Erythroblast (primary cell): ENCODE measurements around the gene TMEM164.

Experiments used
- DNase-seq, 2 experiments: peaks; one replicate each; lab custom pipeline; 2025; lab: John Stamatoyannopoulos, UW
- GATA1 ChIP-seq: IDR thresholded peaks from 2 replicates; pipeline ENCODE4 v1.6.1; 2011; ENCODE audit warnings: low read depth, mild to moderate bottlenecking, control low read depth, low read length, moderate library complexity
- POLR2A ChIP-seq: IDR thresholded peaks from 2 replicates; pipeline ENCODE4 v1.6.1; 2011; ENCODE audit warnings: mild to moderate bottlenecking, low read length

The TMEM164 gene

DNA sequence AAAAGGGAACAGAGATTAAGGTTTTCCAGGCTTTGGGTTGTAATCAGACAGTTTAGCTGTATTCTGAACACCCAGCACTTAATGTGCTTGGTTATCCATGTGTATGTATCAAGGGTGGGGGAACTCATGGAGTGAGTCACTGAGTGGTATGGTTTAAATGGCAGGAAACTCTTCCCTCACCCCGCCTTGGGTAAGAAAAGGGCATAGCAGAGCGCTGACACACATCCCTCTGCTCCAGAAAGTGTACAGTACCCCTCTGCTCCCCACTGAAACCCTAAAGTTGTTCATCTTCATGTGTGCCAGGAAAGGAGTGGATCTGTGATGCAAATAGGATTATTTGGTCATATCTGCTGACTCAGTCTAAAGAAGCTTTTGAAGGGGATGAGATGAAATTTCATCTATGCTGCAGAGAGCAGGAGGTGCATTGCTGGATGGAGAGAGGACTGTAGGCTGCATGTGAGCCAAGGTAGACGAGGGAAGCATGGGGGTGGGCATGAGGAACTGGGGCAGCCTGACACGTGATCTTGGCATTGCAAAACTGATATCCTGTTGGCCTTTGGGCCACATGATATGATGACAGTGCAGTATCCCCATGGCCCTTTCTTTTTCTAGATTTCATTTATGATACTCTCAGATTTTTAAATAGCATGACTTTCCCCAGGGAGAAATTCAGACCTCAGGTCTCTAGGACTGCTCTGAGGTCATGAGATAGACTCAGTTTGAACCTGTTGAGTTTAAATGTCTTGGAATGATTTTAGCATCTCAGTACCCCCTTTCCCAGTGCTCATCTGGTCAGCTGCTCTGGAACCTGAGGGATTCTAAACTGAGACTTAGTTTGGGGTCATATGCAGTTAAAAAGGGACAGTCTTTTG lies 84.8 kb downstream of the TMEM164 start:
- peak; percentile 12 to 53 for DNase-seq
- TF ChIP-seq POLR2A (no peak), GATA1 (no peak)

- peak in 1 of 2 experiments; percentile 3 for DNase-seq
- TF ChIP-seq GATA1: no peak
- no peak for TF ChIP-seq POLR2A
Observed at GRCh38 chrX:110089656-110090403, 86.9 kb downstream of the TMEM164 start.

- no peak for DNase-seq
- TF ChIP-seq GATA1: no peak
- TF ChIP-seq POLR2A: no peak
Observed at GRCh38 chrX:110097920-110098319, 95.0 kb downstream of the TMEM164 start.

GRCh38 chrX:110103344-110103743 lies 100.4 kb downstream of the TMEM164 start:
- DNase-seq: no peak

GRCh38 chrX:110104078-110104477 lies 101.2 kb downstream of the TMEM164 start:
- no peak for DNase-seq
- no peak for TF ChIP-seq GATA1
- no peak for TF ChIP-seq POLR2A

More at GRCh38 chrX:110103344-110103743, 100.4 kb downstream of the TMEM164 start:
- TF ChIP-seq GATA1 (no peak), POLR2A (no peak)

DNA sequence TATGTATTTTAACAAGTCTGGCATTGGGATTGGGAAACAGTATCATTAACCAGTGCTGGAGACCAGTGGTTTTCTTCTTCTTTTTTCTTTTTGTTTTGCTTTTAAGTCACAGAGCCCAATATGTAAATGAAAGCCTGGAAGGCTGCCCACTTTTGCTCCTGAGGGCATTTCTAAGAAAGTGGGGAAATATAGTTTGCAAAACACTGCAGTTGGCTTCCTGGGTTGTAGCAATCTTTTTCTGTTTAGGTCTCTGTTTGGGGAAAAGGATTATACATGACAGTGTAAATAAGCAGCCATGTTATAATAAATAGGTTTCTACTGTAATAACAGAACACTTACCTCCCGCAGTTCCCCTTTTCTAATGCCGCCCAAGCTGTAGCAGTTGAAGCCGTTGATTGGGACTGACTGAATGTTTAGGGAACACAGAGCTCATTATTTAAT lies 105.5 kb downstream of the TMEM164 start:
- TF ChIP-seq GATA1: no peak
- TF ChIP-seq POLR2A: no peak
- no peak for DNase-seq

- TF ChIP-seq GATA1 (no peak), POLR2A (no peak)
- peak in 1 of 2 experiments; percentile 7 for DNase-seq
Observed at GRCh38 chrX:110114260-110114776, 111.4 kb downstream of the TMEM164 start.

DNA sequence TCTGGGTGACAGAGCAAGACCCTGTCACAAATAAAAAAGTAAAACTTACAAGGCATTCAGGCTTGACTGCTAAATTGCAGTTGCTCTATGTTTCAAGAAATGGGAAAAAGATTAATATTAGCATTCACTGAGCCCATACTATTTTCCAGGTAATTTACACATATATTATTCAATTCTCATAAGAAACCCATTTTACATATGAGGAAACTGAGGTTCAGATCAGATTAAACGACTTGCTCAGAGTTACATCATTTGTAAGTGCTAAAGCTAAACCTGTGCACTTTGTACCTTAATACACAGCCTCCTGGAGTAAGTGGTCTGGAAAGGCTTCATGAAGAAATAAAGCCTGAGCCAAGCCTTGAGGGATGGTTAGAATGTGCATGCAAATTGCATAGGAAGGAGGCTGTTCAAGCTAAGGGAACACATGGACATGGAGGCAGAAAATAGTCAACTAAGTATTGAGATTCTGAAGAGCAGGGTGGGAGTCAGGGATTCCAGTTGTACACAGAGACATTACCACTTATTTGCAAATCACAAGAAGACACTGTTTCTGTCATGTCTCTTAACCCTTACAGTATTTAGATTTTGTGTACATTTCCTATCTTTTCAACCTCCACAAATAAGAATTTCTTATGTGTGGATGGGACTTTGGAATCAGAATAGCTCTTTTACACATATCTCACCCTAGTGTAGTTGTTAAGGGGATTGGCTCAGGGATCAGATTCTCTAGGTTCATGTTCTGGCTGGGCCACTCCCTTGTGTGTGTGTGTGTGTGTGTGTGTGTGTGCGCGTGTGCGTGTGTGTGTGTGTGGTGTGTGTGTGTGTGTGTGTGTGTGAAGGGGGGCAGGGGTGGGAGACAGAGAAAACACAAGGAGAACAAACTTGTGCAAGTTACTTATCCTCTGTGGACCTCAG lies 113.4 kb downstream of the TMEM164 start:
- TF ChIP-seq POLR2A (no peak), GATA1 (no peak)
- no peak for DNase-seq

- TF ChIP-seq POLR2A (no peak), GATA1 (no peak)
Observed at GRCh38 chrX:110118530-110118929, 115.6 kb downstream of the TMEM164 start.

DNA sequence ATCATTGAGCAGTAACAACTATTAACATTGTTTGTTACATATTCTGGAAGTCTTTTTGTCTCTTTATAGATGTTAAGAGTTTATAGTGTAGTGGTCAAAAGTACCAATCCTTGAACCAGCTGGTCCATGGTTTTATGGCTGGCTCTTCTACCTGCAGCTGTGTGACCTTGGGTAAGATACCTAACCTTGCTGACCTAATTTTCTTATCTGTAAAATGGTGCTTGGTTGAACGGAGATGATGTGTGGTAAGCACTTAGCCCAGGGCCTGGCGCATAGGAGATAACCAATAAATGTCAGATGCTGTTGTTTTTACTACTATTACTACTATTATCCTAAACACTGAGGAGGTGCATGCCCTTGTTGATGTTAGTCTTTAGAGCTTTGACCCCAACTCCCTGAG lies 116.6 kb downstream of the TMEM164 start:
- no peak for TF ChIP-seq POLR2A
- TF ChIP-seq GATA1: no peak
- DNase-seq: peak; percentile 8 to 44

More at GRCh38 chrX:110118530-110118929, 115.6 kb downstream of the TMEM164 start:
- DNase-seq: no peak

- no peak for DNase-seq
- no peak for TF ChIP-seq POLR2A
- TF ChIP-seq GATA1: no peak
Observed at GRCh38 chrX:110120025-110120424, 117.1 kb downstream of the TMEM164 start.

GRCh38 chrX:110123331-110123782 lies 120.4 kb downstream of the TMEM164 start:
- TF ChIP-seq POLR2A (no peak), GATA1 (no peak)
- DNase-seq: no peak

DNA sequence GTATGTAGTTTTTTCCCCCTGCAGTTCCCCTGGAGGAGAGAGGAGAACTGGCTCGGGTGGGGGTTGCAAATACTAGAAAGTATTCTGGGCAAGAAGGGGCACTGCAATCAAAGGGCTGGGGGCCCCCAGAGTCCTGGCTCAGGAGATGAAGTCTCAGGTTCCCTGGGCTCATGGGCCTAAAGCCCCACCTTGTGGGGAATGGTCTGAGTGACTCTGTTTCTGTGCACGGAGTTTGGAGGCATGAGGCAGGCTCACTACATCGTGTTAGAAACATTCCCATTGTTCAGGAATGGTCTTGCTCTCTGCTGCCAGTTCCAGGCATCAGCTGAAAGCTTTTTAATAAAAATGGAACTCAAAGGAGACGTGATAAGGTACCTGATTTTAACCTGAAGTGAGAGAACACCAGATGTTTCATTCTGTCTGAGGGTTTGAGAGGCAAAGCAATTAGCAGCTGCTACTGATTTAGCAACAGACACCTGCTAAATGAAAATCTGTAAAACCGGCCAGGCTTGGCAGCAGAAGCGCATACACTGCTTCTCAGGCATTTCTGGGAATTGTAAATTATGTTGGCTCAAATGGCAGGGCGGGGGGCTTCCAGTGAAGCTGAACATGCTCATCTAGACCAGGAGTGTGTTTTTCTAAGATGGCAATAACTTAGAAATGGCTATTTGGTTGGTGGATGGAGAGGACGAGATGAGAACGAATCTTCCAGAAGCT lies 122.7 kb downstream of the TMEM164 start:
- no peak for DNase-seq
- TF ChIP-seq GATA1 (no peak), POLR2A (no peak)
